WTC11 (cell line): ENCODE results near the gene ZFYVE19. TPM values are rescaled to one million over a fixed set of nuclear protein-coding genes. Genes with fewer than 3 reads are reported as not detected.

Experiments used
- ATAC-seq: fragments of 200-7000 bp; cut with Tn5 transposase; 2 replicates; pipeline ENCODE4 v1.10.0; 2021; ENCODE audit warnings: mild to moderate bottlenecking, moderate library complexity
- CTCF ChIA-PET: fragments of 300-600 bp; sonication (Branson Sonifier 250); formaldehyde crosslinking; loops from one replicate; lab custom pipeline; 2021; ENCODE audit warnings: antibody characterized with exemption; lab: Charles Lee
- POLR2A ChIA-PET: fragments of 350-600 bp; sonication (Branson Sonifier 250); formaldehyde crosslinking; loops from one replicate; lab custom pipeline; 2021; ENCODE audit warnings: antibody characterized with exemption; lab: Charles Lee
- DNase-seq: peaks from one replicate; pipeline ENCODE4 v3.0.0; 2021; ENCODE audit warnings: low spot score
- H3K27ac Mint-ChIP-seq: 2 replicates; pipeline ENCODE4 v1.8.0; 2021; ENCODE audit warnings: mixed read lengths
- H3K27me3 Mint-ChIP-seq: 2 replicates; pipeline ENCODE4 v1.8.0; 2021; ENCODE audit warnings: low read depth, mild to moderate bottlenecking, moderate library complexity, mixed read lengths
- H3K36me3 Mint-ChIP-seq: 2 replicates; pipeline ENCODE4 v1.8.0; 2021; ENCODE audit warnings: mixed read lengths
- H3K4me1 Mint-ChIP-seq: 2 replicates; pipeline ENCODE4 v1.8.0; 2022; ENCODE audit warnings: mixed read lengths
- H3K4me3 Mint-ChIP-seq: 2 replicates; pipeline ENCODE4 v1.8.0; 2021; ENCODE audit warnings: mild to moderate bottlenecking, moderate library complexity, mixed read lengths
- H3K9me3 Mint-ChIP-seq: 2 replicates; pipeline ENCODE4 v1.8.0; 2021; ENCODE audit warnings: mixed read lengths
- ARID4B ChIP-seq: sonication (generic); formaldehyde crosslinking; IDR thresholded peaks from 2 replicates; pipeline ENCODE4 v1.8.0; 2023; ENCODE audit warnings: missing genetic modification reagents, mild to moderate bottlenecking, borderline replicate concordance
- ATF1 ChIP-seq: sonication (generic); formaldehyde crosslinking; IDR thresholded peaks from 2 replicates; pipeline ENCODE4 v1.8.1; 2023; ENCODE audit warnings: mild to moderate bottlenecking, moderate library complexity, missing genetic modification reagents
- CREM ChIP-seq: sonication (generic); formaldehyde crosslinking; IDR thresholded peaks from 2 replicates; pipeline ENCODE4 v1.8.1; 2022; ENCODE audit warnings: mild to moderate bottlenecking, missing genetic modification reagents, moderate library complexity
- FOXP4 ChIP-seq: sonication (generic); formaldehyde crosslinking; IDR thresholded peaks from 2 replicates; pipeline ENCODE4 v1.8.0; 2022; ENCODE audit warnings: mild to moderate bottlenecking, missing genetic modification reagents
- GABPB1 ChIP-seq: sonication (generic); formaldehyde crosslinking; IDR thresholded peaks from 2 replicates; pipeline ENCODE4 v1.8.1; 2023; ENCODE audit warnings: mild to moderate bottlenecking, missing genetic modification reagents
- HMGA2 ChIP-seq: fragments of 250-450 bp; sonication (Bioruptor Pico); IDR thresholded peaks from 2 replicates; pipeline ENCODE4 v1.4.0; 2021; ENCODE audit warnings: mild to moderate bottlenecking, moderate library complexity
- JAZF1 ChIP-seq: fragments of 250-450 bp; sonication (Bioruptor Pico); IDR thresholded peaks from 2 replicates; pipeline ENCODE4 v1.9.0; 2021; ENCODE audit warnings: moderate library complexity, mild to moderate bottlenecking, inconsistent platforms
- SMAD4 ChIP-seq: sonication (generic); formaldehyde crosslinking; IDR thresholded peaks from 2 replicates; pipeline ENCODE4 v1.8.0; 2022; ENCODE audit warnings: mild to moderate bottlenecking, missing genetic modification reagents
- SP1 ChIP-seq: sonication (generic); formaldehyde crosslinking; conservative IDR thresholded peaks from 2 replicates; pipeline ENCODE4 v1.8.1; 2022; ENCODE audit warnings: missing genetic modification reagents
- STAT6 ChIP-seq: sonication (generic); formaldehyde crosslinking; conservative IDR thresholded peaks from 2 replicates; pipeline ENCODE4 v1.8.1; 2023; ENCODE audit warnings: mild to moderate bottlenecking, low read depth, missing genetic modification reagents, moderate library complexity
- ZNF232 ChIP-seq: sonication (generic); formaldehyde crosslinking; IDR thresholded peaks from 2 replicates; pipeline ENCODE4 v1.8.0; 2022; ENCODE audit warnings: mild to moderate bottlenecking, missing genetic modification reagents
- ZNF532 ChIP-seq: fragments of 250-450 bp; sonication (Bioruptor Pico); IDR thresholded peaks from 2 replicates; pipeline ENCODE4 v1.9.0; 2021; ENCODE audit warnings: mild to moderate bottlenecking, borderline replicate concordance
- total RNA-seq: library from RNA; stranded (reverse); gene quantifications from 3 replicates; pipeline ENCODE4 v1.2.3, GENCODE V29; 2021
- TF ChIP-seq, protein P1 (sequence below): sonication (generic); formaldehyde crosslinking; IDR thresholded peaks from 2 replicates; pipeline ENCODE4 v1.8.0; 2023; ENCODE audit warnings: mild to moderate bottlenecking, missing genetic modification reagents
- TF ChIP-seq, protein P2 (sequence below): sonication (generic); formaldehyde crosslinking; IDR thresholded peaks from 2 replicates; pipeline ENCODE4 v1.8.1; 2022; ENCODE audit warnings: mild to moderate bottlenecking, moderate library complexity, missing genetic modification reagents

ZFYVE19 gene
- total RNA-seq, 1 experiment from 2014 or later: 18.9 TPM

DNA sequence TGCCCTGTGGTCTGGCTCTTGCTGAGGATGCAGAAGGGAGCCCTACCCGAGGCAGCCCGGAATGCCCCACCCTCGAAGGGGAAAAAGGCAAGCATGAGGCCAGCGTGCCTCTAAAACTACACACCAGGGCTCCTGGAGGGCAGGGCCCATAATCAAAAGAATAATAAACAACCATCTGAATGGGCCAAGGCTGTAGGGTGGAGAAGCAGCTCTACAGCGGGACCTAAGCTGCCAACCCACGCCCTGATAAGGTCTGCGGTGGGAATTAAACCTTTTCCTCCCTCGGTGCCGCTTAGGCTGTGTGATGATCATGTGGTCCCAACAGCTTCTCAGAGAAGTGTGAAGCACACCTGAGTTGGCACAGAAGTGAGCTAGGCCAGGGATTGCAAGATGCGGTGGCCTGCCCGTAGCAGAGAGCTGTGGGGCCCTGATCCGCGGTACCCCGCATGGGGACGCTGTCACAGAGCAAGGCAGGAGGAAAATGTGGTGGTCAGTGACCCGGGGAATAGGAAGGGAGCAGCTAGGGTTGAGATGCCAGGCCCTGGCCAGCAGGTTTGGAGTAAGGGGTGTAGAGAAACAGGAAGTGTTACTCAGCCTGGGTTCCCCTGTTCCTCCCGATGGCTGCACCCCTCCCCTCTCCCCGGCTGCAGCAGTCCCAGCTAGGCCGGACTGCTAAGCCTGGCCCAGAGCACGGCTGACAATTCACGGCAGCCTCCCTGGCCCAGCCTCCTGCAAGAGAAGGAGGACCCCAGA lies 38.2 kb upstream of the ZFYVE19 start (continued):
- TF ChIP-seq, protein P1, sequence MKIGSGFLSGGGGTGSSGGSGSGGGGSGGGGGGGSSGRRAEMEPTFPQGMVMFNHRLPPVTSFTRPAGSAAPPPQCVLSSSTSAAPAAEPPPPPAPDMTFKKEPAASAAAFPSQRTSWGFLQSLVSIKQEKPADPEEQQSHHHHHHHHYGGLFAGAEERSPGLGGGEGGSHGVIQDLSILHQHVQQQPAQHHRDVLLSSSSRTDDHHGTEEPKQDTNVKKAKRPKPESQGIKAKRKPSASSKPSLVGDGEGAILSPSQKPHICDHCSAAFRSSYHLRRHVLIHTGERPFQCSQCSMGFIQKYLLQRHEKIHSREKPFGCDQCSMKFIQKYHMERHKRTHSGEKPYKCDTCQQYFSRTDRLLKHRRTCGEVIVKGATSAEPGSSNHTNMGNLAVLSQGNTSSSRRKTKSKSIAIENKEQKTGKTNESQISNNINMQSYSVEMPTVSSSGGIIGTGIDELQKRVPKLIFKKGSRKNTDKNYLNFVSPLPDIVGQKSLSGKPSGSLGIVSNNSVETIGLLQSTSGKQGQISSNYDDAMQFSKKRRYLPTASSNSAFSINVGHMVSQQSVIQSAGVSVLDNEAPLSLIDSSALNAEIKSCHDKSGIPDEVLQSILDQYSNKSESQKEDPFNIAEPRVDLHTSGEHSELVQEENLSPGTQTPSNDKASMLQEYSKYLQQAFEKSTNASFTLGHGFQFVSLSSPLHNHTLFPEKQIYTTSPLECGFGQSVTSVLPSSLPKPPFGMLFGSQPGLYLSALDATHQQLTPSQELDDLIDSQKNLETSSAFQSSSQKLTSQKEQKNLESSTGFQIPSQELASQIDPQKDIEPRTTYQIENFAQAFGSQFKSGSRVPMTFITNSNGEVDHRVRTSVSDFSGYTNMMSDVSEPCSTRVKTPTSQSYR (CRISPR knock-in tag): no peak

DNA sequence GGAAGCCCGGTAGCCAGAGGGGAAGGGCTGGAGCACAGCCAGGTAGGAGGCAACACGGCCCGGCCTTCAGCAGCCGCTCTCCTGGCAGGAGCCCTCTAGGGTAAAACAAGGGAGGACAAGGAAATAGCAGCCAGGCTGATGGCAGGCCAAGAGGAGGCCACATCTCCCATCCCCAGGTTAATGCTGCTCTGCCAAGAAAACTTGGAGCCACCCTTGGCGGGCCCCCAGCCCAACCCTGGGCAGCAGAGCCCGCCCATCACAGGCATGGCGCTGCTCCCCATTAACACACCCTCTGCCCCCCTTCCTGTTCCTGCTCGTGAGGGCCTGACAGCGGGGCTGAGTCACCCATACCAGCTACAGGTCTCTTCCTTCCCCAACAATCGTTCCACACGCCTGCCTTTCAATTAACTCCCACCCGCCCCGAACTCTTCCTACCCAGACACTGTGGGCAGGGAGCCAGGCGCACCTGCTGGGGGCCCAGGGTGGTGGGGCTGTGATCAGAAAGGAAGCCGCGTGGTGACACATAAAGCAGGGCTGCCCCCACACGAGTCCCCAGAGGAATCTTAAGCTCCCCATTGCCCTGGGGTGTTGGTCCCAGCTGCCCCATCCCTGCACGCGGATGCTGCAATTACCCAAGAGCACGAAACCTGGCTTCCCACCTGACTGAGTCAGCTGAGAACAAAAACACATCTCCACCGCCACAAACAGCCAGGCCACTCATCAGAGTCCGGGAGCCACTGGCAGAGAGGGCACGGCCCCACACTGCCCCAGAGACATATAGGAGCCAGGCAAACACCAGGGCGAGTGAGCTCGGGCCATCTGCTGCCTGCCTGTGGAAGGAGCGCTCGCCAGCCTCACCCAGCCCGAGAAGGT lies 37.4 kb upstream of the ZFYVE19 start, which contains the start of gene C15orf62:
Gene C15orf62, plus strand, starts transcription at position 707 of the 873 bp plus-strand sequence. CDS start 516 bp downstream, outside the sequence.
- Mint-ChIP-seq H3K27me3 (no peaks in the 10 kb centered on the region), H3K4me1 (peaks cover 30% of the 10 kb centered on the region), H3K9me3 (no peaks in the 10 kb centered on the region)
- DNase-seq: no peak
- TF ChIP-seq SMAD4 (CRISPR knock-in tag) (no peak), HMGA2 (CRISPR knock-in tag) (no peak), ARID4B (CRISPR knock-in tag) (no peak), GABPB1 (CRISPR knock-in tag) (no peak), STAT6 (CRISPR knock-in tag) (no peak), JAZF1 (no peak), FOXP4 (no peak), ZNF232 (CRISPR knock-in tag) (no peak), ZNF532 (no peak), CREM (CRISPR knock-in tag) (no peak), ATF1 (no peak), SP1 (CRISPR knock-in tag) (no peak)
- TF ChIP-seq, protein P2, sequence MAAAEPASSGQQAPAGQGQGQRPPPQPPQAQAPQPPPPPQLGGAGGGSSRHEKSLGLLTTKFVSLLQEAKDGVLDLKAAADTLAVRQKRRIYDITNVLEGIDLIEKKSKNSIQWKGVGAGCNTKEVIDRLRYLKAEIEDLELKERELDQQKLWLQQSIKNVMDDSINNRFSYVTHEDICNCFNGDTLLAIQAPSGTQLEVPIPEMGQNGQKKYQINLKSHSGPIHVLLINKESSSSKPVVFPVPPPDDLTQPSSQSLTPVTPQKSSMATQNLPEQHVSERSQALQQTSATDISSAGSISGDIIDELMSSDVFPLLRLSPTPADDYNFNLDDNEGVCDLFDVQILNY: no peak
- TF ChIP-seq, all 79 proteins: peak for 0
- ChIA-PET CTCF (interaction anchor here (1.1 to 7.8 kb wide), 4 partner anchors 23 to 89 kb away, joined by 4 to 60 read pairs (median 8); no protein-coding TSS in a partner anchor), POLR2A (interaction anchor here (0.8 kb wide), 1 partner anchor 14 kb away, joined by 4 read pairs; no protein-coding TSS in a partner anchor)
- Mint-ChIP-seq H3K4me3 (no peak within 1 kb of the TSS), H3K27ac (peak within 1 kb of the TSS; percentile 70), H3K36me3 (peaks cover 4% of the 10 kb centered on the region)
- no peak for ATAC-seq
